AG10803 (cell line): Measurements from ENCODE around the gene TENT4A.

Experiments
- DNase-seq: peaks from one replicate; pipeline ENCODE4 v3.0.0; 2010; ENCODE audit warnings: low read depth
- H3K4me3 ChIP-seq: 2 replicates; pipeline ENCODE4 v1.5.1; 2011; ENCODE audit warnings: mild to moderate bottlenecking, low read length, control low read depth
- CTCF ChIP-seq: conservative IDR thresholded peaks from 2 replicates; pipeline ENCODE4 v1.5.1; 2011; ENCODE audit warnings: mild to moderate bottlenecking, low read length, control low read depth, inconsistent platforms

Gene TENT4A

GRCh38 chr5:6705088-6705487 is 8.1 kb upstream of the TENT4A start:
- no peak for TF ChIP-seq CTCF
- no peak for DNase-seq
- H3K4me3 ChIP-seq: no peak overlapping the region

GRCh38 chr5:6705959-6706358 is 7.3 kb upstream of the TENT4A start:
- no peak overlapping the region for H3K4me3 ChIP-seq
- no peak for TF ChIP-seq CTCF
- no peak for DNase-seq

DNA sequence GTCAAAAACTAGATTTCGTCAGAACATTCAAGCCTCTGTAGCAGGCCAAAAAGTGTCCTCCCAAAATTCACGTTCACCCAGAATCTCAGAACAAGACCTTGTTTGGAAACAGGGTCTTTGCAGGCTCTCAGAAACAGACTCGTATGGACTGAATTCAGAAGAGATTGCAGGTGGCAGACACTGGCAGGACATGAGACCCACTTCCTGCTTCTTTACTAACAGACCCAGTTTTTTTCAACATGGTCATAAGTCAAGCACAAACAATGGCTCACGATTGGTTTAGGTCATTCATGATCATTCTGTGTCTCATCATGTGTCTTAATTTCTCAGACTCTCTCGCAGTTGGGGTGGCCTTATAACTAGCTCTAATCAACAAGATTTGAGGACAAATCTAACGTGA is 5.4 kb upstream of the TENT4A start:
- TF ChIP-seq CTCF: no peak
- no peak overlapping the region for H3K4me3 ChIP-seq
- DNase-seq: no peak

- DNase-seq: no peak
- no peak for TF ChIP-seq CTCF
- H3K4me3 ChIP-seq: no peak overlapping the region
These were observed 4.4 kb upstream of the TENT4A start for GRCh38 chr5:6708814-6709213.

GRCh38 chr5:6710070-6710469 is 3.2 kb upstream of the TENT4A start:
- no peak for DNase-seq
- no peak overlapping the region for H3K4me3 ChIP-seq
- TF ChIP-seq CTCF: no peak

- DNase-seq: no peak
- no peak for TF ChIP-seq CTCF
- no peak overlapping the region for H3K4me3 ChIP-seq
These were observed 2.5 kb upstream of the TENT4A start for GRCh38 chr5:6710551-6711318.

DNA sequence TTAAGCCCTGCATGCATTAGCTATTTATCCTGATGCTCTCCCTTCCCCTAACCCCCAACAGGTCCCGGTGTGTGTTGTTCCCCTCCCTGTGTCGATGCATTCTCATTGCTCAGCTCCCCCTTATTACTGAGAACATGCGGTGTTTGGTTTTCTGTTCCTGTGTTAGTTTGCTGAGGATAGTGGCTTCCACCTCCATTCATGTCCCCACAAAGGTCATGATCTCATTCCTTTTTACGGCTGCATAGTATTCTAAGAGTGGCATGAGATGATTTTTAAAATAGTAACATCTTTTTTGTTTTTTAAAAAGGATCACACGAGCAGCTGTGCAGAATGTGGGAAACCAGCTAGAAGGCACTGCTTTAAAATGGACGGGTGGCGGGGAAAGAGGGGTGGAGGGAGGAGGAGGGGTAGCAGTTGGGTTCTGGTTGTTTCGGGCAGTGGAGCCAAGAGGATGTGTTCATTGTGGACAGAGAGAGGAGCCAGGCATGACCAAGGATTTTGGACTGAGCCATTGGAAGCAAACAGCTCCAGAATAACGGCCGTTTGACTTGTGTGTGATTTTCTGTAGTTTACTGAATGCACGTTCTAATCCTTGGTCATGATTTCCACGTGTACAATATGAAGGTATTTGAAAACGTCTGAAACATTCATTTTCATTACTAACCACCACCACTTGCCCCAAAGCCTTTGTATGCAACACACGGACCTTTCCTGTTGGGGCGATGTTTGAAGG is 1.7 kb upstream of the TENT4A start:
- peak overlapping the region; percentile 74 for H3K4me3 ChIP-seq
- no peak for DNase-seq
- TF ChIP-seq CTCF: peak; percentile 33
